Fibroblast of lung (primary cell): ENCODE results near the gene ZYG11B. TPM values are rescaled to one million over a fixed set of nuclear protein-coding genes. Genes with fewer than 3 reads are reported as not detected.
"Not testable (repeated sequence)": the region's sequence is repeated elsewhere in the genome, so short reads cannot be mapped to it uniquely, and the experiment has no call there.

Experiments
- DNase-seq, 2 donors: peaks; one replicate each; pipeline versions ENCODE4 v3.0.0 to v3.0.0-alpha.2; 2010; ENCODE audit warnings: low read depth in 2 of 2
- H2AFZ ChIP-seq: 2 replicates; pipeline ENCODE4 v1.5.1; 2012; ENCODE audit warnings: low read length, control low read depth, inconsistent platforms
- H3K27ac ChIP-seq: 2 replicates; pipeline ENCODE4 v1.5.1; 2011; ENCODE audit warnings: low read length, control low read depth; ENCODE audit not compliant: insufficient read depth
- H3K27me3 ChIP-seq: 2 replicates; pipeline ENCODE4 v1.5.1; 2011; ENCODE audit warnings: mild to moderate bottlenecking, low read length; ENCODE audit not compliant: control insufficient read depth, insufficient read depth
- H3K36me3 ChIP-seq: 2 replicates; pipeline ENCODE4 v1.5.1; 2011; ENCODE audit warnings: low read length; ENCODE audit not compliant: control insufficient read depth, insufficient read depth
- H3K4me1 ChIP-seq: 2 replicates; pipeline ENCODE4 v1.5.1; 2011; ENCODE audit warnings: low read length; ENCODE audit not compliant: control insufficient read depth, insufficient read depth; ENCODE audit errors: extremely low read depth
- H3K4me2 ChIP-seq: 2 replicates; pipeline ENCODE4 v1.5.1; 2011; ENCODE audit warnings: low read length, control low read depth; ENCODE audit not compliant: insufficient read depth; ENCODE audit errors: extremely low read depth
- H3K4me3 ChIP-seq, 4 experiments: fragments of 200-600 bp in 1 of 4; sonication (generic) in 1 of 4; replicated peaks in 1 of 4; 2 replicates each; pipeline ENCODE4 v1.5.1; 2011 to 2016; ENCODE audit warnings: low read length in 4 of 4, low read depth in 3 of 4, mild to moderate bottlenecking in 3 of 4, control low read depth in 2 of 4, inconsistent platforms in 1 of 4, mixed read lengths in 1 of 4; ENCODE audit not compliant: insufficient read depth in 1 of 4; ENCODE audit errors: control extremely low read depth in 1 of 4
- H3K79me2 ChIP-seq: 2 replicates; pipeline ENCODE4 v1.5.1; 2012; ENCODE audit warnings: mild to moderate bottlenecking, low read length, inconsistent platforms; ENCODE audit not compliant: control insufficient read depth, insufficient read depth
- H3K9ac ChIP-seq: 2 replicates; pipeline ENCODE4 v1.5.1; 2011; ENCODE audit warnings: mild to moderate bottlenecking, low read length, control low read depth; ENCODE audit not compliant: insufficient read depth
- H3K9me3 ChIP-seq: 2 replicates; pipeline ENCODE4 v1.5.1; 2012; ENCODE audit warnings: low read depth, low read length; ENCODE audit not compliant: control insufficient read depth, insufficient read depth
- H4K20me1 ChIP-seq: 2 replicates; pipeline ENCODE4 v1.5.1; 2011; ENCODE audit warnings: low read length; ENCODE audit not compliant: control insufficient read depth, insufficient read depth; ENCODE audit errors: extremely low read depth
- CTCF ChIP-seq, 2 donors: IDR thresholded peaks in 1 of 2; conservative IDR thresholded peaks in 1 of 2; 1 replicate in 1 of 2; 2 replicates in 1 of 2; pipeline ENCODE4 v1.5.1; 2011 to 2012; ENCODE audit warnings: low read length in 2 of 2, control low read depth in 1 of 2, inconsistent platforms in 1 of 2, low read depth in 1 of 2, mild to moderate bottlenecking in 1 of 2
- EZH2 ChIP-seq: IDR thresholded peaks from 2 replicates; pipeline ENCODE4 v1.5.1; 2012; ENCODE audit warnings: low read length, control low read depth, mild to moderate bottlenecking; ENCODE audit errors: missing control alignments
- polyA plus RNA-seq, 2 donors: library from polyadenylated mRNA; depleted of rRNA in 1 of 2; stranded (reverse) in 1 of 2; unstranded in 1 of 2; fragments of >200 nt; gene quantifications; 2 replicates each; pipeline ENCODE4 v1.2.1, GENCODE V29; 2011 to 2012; ENCODE audit warnings: missing spikeins in 1 of 2
- total RNA-seq: library from RNA; depleted of rRNA; stranded (reverse); fragments of >200 nt; gene quantifications from 2 replicates; pipeline ENCODE4 v1.2.1, GENCODE V29; 2014

Gene ZYG11B
- total and polyA plus RNA-seq, 2 donors (not counting 1 experiment from before 2014, with no cell fraction given), result 30.2 to 50.7 TPM

DNA sequence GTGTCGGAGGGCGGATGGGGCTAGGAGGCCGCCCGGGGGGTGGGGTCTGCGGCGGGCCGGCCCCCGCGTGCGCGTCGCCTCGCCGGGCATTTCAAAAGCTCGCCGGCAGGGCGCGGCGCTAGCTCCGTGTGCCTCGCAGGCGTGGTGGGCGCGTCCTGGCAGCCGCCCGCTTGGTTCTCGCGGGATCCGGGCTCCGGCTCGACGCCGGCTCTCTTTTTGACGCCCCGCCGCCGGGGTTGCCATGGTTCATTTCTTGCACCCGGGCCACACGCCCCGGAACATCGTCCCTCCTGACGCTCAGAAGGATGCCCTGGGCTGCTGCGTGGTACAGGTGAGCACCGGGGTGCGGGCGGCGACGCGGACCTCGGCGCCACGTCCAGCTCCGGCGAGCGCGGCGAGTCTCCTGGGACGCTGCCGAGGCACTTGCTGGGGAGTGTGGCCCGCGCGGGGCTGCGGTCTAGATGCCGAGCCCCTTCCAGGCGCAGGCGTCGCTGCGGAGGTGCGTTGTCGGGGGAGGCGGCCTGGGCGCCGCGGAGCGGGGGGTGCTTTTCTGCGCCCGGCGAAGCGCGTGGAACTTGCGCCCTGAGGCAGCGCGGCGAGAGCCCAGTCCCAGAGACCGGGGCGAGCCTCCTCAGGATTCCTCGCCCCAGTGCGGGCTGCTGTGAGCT lies 116.5 kb downstream of the ZYG11B start, which contains the start of gene ZYG11A:
TSS of gene ZYG11A (plus strand) at position 118 of the 668 bp plus-strand sequence. CDS start at position 242, 124 bp downstream.
- H2AFZ ChIP-seq, result peak within 1 kb of the TSS; percentile 90
- peak within 1 kb of the TSS; percentile 42 for H3K9ac ChIP-seq
- peak within 1 kb of the TSS; percentile 82 for H3K4me2 ChIP-seq
- no peaks in the 10 kb centered on the region for H3K27me3 ChIP-seq
- H3K27ac ChIP-seq, result peak within 1 kb of the TSS; percentile 28
- H3K79me2 ChIP-seq, result no peaks in the 10 kb centered on the region
- H3K9me3 ChIP-seq, result no peaks in the 10 kb centered on the region
- no peaks in the 10 kb centered on the region for H3K36me3 ChIP-seq
- peak; percentile 73 to 81 for DNase-seq
- TF ChIP-seq EZH2, result no peak
- TF ChIP-seq CTCF (conservative IDR thresholded peaks at IDR 0.05 in 1 of 2, IDR thresholded peaks at IDR 0.05 in 1 of 2; ENCODE audit: low read depth in 1 of 2, low read length in 2 of 2), result peak; percentile 18 to 22
- no peaks in the 10 kb centered on the region for H3K4me1 ChIP-seq
- H4K20me1 ChIP-seq, result no peaks in the 10 kb centered on the region
- peak within 1 kb of the TSS; percentile 56 to 61 (median 58) for H3K4me3 ChIP-seq

DNA sequence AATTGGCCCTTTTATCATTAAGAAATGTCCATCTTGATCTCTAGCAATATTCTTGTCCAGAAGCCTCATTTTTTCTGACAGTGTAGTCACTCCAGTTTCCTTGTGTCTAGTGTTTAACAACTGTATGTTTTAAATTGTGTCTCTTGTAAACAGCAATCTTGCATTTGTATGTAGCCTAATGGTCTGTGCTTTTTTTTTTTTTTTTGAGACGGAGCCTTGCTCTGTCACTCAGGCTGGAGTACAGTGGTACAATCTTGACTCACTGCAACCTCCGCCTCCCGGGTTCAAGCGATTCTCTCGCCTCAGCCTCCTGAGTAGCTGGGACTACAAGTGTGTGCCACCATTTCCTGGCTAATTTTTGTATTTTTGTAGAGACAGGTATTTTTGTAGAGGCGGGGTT lies 118.9 kb downstream of the ZYG11B start:
- H4K20me1 ChIP-seq, H3K9me3 ChIP-seq: not testable (repeated sequence)

GRCh38 chr1:52848423-52848822 lies 122.2 kb downstream of the ZYG11B start:
- H3K9me3 ChIP-seq, result no peaks in the 10 kb centered on the region
- H2AFZ ChIP-seq, result no peak overlapping the region
- no peaks in the 10 kb centered on the region for H3K27me3 ChIP-seq
- H3K36me3 ChIP-seq, result no peaks in the 10 kb centered on the region
- no peak overlapping the region for H3K9ac ChIP-seq
- no peak for TF ChIP-seq EZH2
- TF ChIP-seq CTCF (conservative IDR thresholded peaks at IDR 0.05 in 1 of 2, IDR thresholded peaks at IDR 0.05 in 1 of 2; ENCODE audit: low read depth in 1 of 2, low read length in 2 of 2), result no peak
- no peaks in the 10 kb centered on the region for H3K4me1 ChIP-seq
- no peak overlapping the region for H3K27ac ChIP-seq
- no peak for DNase-seq
- no peaks in the 10 kb centered on the region for H3K79me2 ChIP-seq
- H4K20me1 ChIP-seq, result no peaks in the 10 kb centered on the region
- H3K4me3 ChIP-seq, result no peak overlapping the region
- H3K4me2 ChIP-seq, result no peak overlapping the region

More for the DNA sequence above, 118.9 kb downstream of the ZYG11B start:
- not testable (repeated sequence) for H3K36me3 ChIP-seq, H3K9ac ChIP-seq, H3K27ac ChIP-seq, H3K4me3 ChIP-seq, H3K4me2 ChIP-seq, H2AFZ ChIP-seq, H3K79me2 ChIP-seq, H3K4me1 ChIP-seq, H3K27me3 ChIP-seq, DNase-seq
